SK-N-MC (cell line): ENCODE results near the gene KRT26.
A peak's percentile ranks its signal among the peaks of the same experiment; 100 is the strongest.
"Not testable (repeated sequence)": the region's sequence is repeated elsewhere in the genome, so short reads cannot be mapped to it uniquely, and the experiment has no call there.

Experiments used
- DNase-seq: peaks from one replicate; pipeline ENCODE4 v3.0.0-alpha.2; 2011; ENCODE audit warnings: low read depth, low spot score
- H3K27ac ChIP-seq: fragments of 200-600 bp; sonication (generic); 2 replicates; pipeline ENCODE4 v1.5.1; 2016; ENCODE audit warnings: mixed run types
- H3K36me3 ChIP-seq: fragments of 200-600 bp; sonication (generic); 2 replicates; pipeline ENCODE4 v1.6.1; 2017; ENCODE audit warnings: antibody characterized with exemption, low read length, mixed read lengths; ENCODE audit not compliant: insufficient read depth
- H3K4me3 ChIP-seq: fragments of 200-600 bp; sonication (generic); 2 replicates; pipeline ENCODE4 v1.5.1; 2016
- H3K9ac ChIP-seq: fragments of 200-600 bp; sonication (generic); 2 replicates; pipeline ENCODE4 v1.8.0; 2017; ENCODE audit warnings: mixed run types, mixed read lengths; ENCODE audit not compliant: insufficient read length
- H3K9me3 ChIP-seq: fragments of 200-600 bp; sonication (generic); 2 replicates; pipeline ENCODE4 v1.6.1; 2017; ENCODE audit warnings: low read depth, mild to moderate bottlenecking, antibody characterized with exemption, low read length, moderate library complexity, mixed read lengths
- EZH2 ChIP-seq: fragments of 200-600 bp; sonication (generic); IDR thresholded peaks from one replicate; pipeline ENCODE4 v1.6.1; 2017; ENCODE audit warnings: antibody characterized with exemption
- FOXP2 ChIP-seq: optimal IDR thresholded peaks from 2 replicates; pipeline ENCODE3; 2011; ENCODE audit warnings: mild to moderate bottlenecking, moderate library complexity; ENCODE audit not compliant: insufficient read depth; ENCODE audit errors: extremely low read length, control extremely low read depth
- POLR2AphosphoS5 ChIP-seq: IDR thresholded peaks from 2 replicates; pipeline ENCODE4 v1.6.1; 2012; ENCODE audit warnings: mild to moderate bottlenecking, low read depth, low read length, borderline replicate concordance

KRT26 gene

DNA sequence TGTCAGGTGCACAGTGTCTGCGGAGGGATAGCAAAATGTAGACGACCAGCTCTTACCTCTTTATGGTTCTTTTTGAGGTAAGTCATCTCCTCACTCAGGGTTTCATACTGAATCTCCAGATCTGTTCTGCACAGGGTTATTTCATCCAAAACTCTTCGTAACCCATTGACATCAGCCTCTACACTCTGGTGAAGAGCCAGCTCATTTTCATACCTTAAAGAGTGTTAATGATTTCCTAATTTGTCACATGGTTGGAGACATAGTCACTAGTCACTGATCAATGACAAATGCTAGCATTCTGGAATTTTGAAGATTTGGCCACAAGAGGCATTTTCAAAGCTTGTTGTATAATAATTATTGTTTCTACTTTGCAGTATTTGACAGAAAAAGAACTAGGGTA is 18.2 kb downstream of the KRT26 start:
- Histone ChIP-seq H3K27ac (no peak overlapping the region), H3K4me3 (no peak overlapping the region), H3K9me3 (no peaks in the 10 kb centered on the region), H3K36me3 (no peaks in the 10 kb centered on the region), H3K9ac (no peak overlapping the region)
- TF ChIP-seq FOXP2 (no peak), POLR2AphosphoS5 (no peak), EZH2 (no peak)
- no peak for DNase-seq

DNA sequence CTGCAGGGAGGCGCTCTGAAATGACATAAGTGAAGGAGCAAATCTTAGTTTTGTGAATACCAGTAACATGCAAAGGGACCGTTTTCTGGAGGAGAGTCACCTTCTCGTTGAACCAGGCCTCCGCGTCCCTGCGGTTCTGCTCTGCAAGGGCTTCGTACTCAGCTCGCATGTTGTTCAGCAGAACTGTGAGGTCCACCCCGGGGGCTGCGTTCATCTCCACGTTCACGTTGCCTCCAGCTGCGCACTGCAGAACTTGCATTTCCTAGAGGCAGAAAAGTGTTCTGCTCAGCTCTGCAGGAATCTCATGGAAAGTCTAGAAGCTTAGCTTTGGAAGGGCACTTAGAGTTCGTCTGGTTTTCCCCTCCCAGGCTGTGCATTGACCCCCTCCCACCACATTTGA is 20.9 kb downstream of the KRT26 start:
- DNase-seq: peak; percentile 39
- peak overlapping the region; percentile 9 for H3K9ac ChIP-seq
- peak overlapping the region; percentile 69 for H3K4me3 ChIP-seq
- no peaks in the 10 kb centered on the region for H3K9me3 ChIP-seq
- peak overlapping the region; percentile 43; the same call in 1 of the 2 replicates for H3K27ac ChIP-seq
- TF ChIP-seq POLR2AphosphoS5: no peak; the same call in 1 of the 2 replicates
- TF ChIP-seq EZH2: no peak
- TF ChIP-seq FOXP2: no peak
- no peaks in the 10 kb centered on the region for H3K36me3 ChIP-seq

DNA sequence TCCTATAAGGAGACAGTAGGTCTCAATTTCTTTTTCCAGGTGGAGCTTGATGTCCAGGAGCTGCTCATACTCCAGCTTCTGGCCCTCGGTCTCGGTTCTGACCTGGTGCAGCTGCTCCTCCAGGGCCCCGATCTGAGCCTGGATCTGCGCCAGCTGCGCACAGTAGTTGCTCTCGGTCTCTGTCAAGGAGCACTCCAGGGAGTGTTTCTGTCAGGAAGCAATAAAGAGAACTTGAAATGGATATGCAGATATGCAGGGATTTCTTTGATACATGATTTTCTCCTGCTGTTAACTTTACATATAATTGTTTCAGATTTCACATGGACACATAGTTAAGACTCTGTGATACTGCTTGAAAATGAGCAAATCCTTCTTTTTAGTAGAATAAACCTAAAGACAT is 21.6 kb downstream of the KRT26 start:
- Histone ChIP-seq H3K4me3 (peak overlapping the region; percentile 69), H3K27ac (peak overlapping the region; percentile 43), H3K36me3 (no peaks in the 10 kb centered on the region), H3K9me3 (no peaks in the 10 kb centered on the region), H3K9ac (peak overlapping the region; percentile 9)
- DNase-seq: peak; percentile 61
- TF ChIP-seq EZH2 (no peak), POLR2AphosphoS5 (peak; percentile 32; the same call in 1 of the 2 replicates), FOXP2 (no peak)

DNA sequence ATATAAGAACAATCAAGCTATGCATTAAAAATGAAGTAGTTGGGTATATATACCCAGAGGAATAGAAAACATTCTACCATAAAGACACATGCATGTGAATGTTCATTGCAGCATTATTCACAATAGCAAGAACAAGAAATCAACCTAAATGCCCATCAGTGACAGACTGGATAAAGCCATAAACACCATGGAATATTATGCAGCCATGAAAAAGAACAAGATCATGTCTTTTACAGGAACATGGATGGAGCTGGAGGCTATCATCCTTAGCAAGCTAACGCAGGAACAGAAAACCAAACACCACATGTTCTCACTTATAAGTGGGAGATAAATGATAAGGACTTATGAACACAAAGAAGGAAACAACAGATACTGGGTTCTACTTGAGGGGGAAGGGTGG is 23.3 kb downstream of the KRT26 start:
- not testable (repeated sequence) for H3K4me3 ChIP-seq, H3K27ac ChIP-seq, H3K36me3 ChIP-seq, H3K9ac ChIP-seq, DNase-seq, H3K9me3 ChIP-seq

DNA sequence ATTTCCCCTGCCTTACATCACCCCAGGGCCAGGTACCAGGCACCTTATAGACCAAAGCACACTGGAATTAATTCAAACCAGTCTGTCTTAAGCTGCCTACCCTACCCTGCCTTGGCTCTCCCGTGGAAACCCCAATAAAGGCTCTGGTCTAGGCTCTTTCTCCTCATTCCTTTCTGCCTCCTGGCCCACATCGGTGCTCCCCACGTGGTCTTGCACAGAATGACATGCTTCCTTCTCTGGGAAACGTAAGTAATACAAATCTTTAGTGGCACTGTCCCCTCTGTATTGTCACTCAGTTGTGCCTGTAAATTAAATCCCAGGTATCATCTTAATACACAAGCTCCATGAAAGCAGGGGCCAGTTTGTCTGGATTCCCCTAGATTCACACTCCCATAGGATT is 33.4 kb downstream of the KRT26 start:
- H3K9ac ChIP-seq: no peak overlapping the region
- TF ChIP-seq POLR2AphosphoS5 (no peak), EZH2 (no peak), FOXP2 (no peak)
- H3K27ac ChIP-seq: no peak overlapping the region
- no peaks in the 10 kb centered on the region for H3K36me3 ChIP-seq
- no peak overlapping the region for H3K4me3 ChIP-seq
- peaks cover 5% of the 10 kb centered on the region; the same call in 1 of the 2 replicates for H3K9me3 ChIP-seq
- DNase-seq: no peak

DNA sequence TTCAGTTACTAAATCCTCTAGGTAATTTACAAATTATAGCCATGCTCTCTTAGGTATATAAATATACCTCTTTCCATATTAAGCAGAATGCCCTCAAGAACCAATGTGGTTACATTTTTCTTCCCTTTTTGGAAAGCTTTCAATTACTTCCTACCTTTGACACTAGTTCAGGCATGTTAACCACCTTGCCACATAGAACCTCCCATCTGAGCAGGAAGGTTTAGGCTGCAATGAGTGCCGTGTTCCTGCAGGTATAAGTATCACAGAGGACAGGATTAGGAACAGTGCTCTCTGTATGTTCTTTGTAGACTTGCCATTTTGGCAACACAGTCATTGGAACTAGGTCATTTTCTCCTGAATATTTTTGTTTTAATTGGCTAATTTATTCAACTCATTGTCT is 37.0 kb downstream of the KRT26 start:
- Histone ChIP-seq H3K9ac (no peak overlapping the region), H3K36me3 (no peaks in the 10 kb centered on the region), H3K27ac (no peak overlapping the region), H3K9me3 (no peaks in the 10 kb centered on the region), H3K4me3 (no peak overlapping the region)
- DNase-seq: no peak
- TF ChIP-seq EZH2: no peak
- no peak for TF ChIP-seq POLR2AphosphoS5
- no peak for TF ChIP-seq FOXP2

DNA sequence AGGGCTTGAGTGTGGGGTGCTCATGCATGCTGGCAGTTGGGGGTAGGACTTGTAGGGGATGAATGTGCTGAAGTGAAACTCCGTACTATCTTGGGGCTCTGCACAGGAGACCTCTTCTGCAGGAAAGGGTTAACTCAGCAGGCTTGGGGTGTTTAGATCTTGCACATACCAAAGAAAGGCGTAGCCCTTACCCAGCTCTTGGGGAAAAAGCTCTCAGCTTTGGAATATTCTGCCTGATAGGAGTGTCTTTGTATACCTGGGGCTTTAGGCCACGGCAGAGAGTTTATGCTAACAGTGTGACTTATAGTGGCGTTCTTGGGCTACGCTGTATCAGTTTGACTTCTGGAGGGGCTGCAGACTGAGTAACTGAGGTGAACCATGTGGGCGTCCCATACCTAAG is 38.0 kb downstream of the KRT26 start:
- Histone ChIP-seq H3K27ac (no peak overlapping the region), H3K4me3 (no peak overlapping the region), H3K36me3 (no peaks in the 10 kb centered on the region), H3K9me3 (no peaks in the 10 kb centered on the region), H3K9ac (no peak overlapping the region)
- TF ChIP-seq EZH2 (no peak), FOXP2 (no peak), POLR2AphosphoS5 (no peak)
- DNase-seq: no peak

DNA sequence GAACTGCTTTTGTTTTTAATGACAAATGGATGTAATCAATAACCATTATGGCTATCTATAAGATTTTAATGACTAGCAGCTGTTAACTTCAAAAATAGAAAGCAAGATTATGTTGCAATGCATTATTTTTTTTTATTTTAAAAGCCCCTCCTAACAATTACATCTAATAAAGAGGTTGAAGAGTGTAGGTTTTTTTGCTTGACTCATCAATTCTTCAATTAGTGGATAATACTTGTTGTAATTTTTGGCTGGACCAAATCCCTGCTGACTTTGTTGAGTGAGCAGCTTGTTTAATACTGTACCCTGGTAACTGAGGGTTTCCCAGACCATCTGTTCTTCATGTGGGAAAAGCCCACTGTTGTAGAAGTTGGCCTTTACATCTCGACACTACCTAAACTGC is 41.0 kb downstream of the KRT26 start:
- no peak overlapping the region for H3K27ac ChIP-seq
- no peak for TF ChIP-seq EZH2
- TF ChIP-seq FOXP2: no peak
- H3K9me3 ChIP-seq: no peaks in the 10 kb centered on the region
- no peaks in the 10 kb centered on the region for H3K36me3 ChIP-seq
- H3K4me3 ChIP-seq: no peak overlapping the region
- DNase-seq: no peak
- no peak overlapping the region for H3K9ac ChIP-seq

DNA sequence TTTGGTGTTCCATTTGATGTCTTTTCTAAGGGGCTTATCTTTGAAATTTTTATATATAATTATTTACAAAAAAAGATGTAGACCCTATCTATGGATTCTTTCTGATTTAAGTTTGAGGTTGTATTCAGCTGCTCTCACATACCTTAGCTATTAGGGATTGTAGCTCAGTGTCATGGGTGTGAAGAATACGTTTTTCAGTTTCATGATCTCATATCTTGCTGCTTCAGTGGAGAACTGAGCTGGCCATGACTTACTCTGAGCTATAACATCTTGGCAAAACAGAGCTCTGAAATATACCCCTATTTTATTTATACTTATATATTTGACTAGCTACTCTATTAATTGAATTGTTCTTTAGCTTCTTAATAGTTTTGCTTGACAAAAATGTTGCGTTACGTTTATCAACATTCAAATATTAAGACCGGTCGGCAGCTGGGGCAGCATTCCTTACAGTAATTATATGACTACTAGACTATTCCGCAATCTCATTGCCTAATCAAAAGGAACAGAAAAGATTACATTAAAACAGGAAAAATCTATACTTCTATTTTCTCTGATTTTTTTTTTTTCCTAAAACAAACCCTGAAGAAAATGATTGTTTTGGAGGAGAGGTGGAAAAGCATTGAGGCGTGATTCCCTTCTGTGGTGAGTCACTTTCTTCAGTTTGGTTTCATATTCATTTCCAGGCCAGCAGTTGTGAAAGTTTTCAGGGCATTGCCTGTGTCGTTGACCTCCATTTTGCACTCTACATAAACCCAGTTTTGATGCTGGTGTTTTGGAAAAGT is 44.4 kb downstream of the KRT26 start:
- H3K27ac ChIP-seq: no peak overlapping the region
- H3K36me3 ChIP-seq: no peaks in the 10 kb centered on the region
- no peak overlapping the region for H3K4me3 ChIP-seq
- DNase-seq: no peak
- no peak overlapping the region for H3K9ac ChIP-seq
- no peaks in the 10 kb centered on the region for H3K9me3 ChIP-seq
- TF ChIP-seq POLR2AphosphoS5: no peak
- no peak for TF ChIP-seq EZH2
- no peak for TF ChIP-seq FOXP2
